H1 (cell line): ENCODE results near the gene ZNF451. TPM values are rescaled to one million over a fixed set of nuclear protein-coding genes. Genes with fewer than 3 reads are reported as not detected.

ENCODE experiments used
- CTCF ChIA-PET: fragments of 300-600 bp; sonication (Branson Sonifier 250); formaldehyde crosslinking; loops from one replicate; lab custom pipeline; 2021; ENCODE audit not compliant: partially characterized antibody; lab: Charles Lee
- POLR2A ChIA-PET: fragments of 300-600 bp; sonication (Branson Sonifier 250); formaldehyde crosslinking; loops from one replicate; lab custom pipeline; 2021; ENCODE audit warnings: inconsistent platforms; ENCODE audit not compliant: partially characterized antibody; lab: Charles Lee
- DNase-seq, 2 experiments: peaks; one replicate each; pipeline versions ENCODE4 v3.0.0 to v3.0.0-alpha.2; 2010 to 2022; ENCODE audit warnings: low spot score in 2 of 2, low read depth in 1 of 2, mixed read lengths in 1 of 2
- FAIRE-seq: peaks from 2 replicates; lab custom pipeline; 2011; peaks lifted over from hg19 to GRCh38; lab: Jason Lieb, UNC
- H2AFZ ChIP-seq: 2 replicates; pipeline ENCODE4 v1.8.1; 2012; ENCODE audit warnings: low read length, inconsistent platforms
- H2AK5ac ChIP-seq: 2 replicates; pipeline ENCODE4 v1.6.1; 2013; ENCODE audit warnings: low read depth, low read length
- H2BK120ac ChIP-seq: replicated peaks from 2 replicates; pipeline ENCODE3; 2013; ENCODE audit warnings: low read depth, low read length, inconsistent platforms
- H2BK12ac ChIP-seq: 2 replicates; pipeline ENCODE4 v1.6.1; 2013; ENCODE audit warnings: low read depth, low read length
- H2BK15ac ChIP-seq: 2 replicates; pipeline ENCODE4 v1.6.1; 2013; ENCODE audit warnings: low read length
- H2BK20ac ChIP-seq: 2 replicates; pipeline ENCODE4 v1.6.1; 2013; ENCODE audit warnings: low read length
- H2BK5ac ChIP-seq: 2 replicates; pipeline ENCODE4 v1.6.1; 2013; ENCODE audit warnings: low read depth, low read length
- H3K14ac ChIP-seq: 2 replicates; pipeline ENCODE4 v1.6.1; 2013; ENCODE audit warnings: inconsistent platforms; ENCODE audit not compliant: insufficient read length
- H3K18ac ChIP-seq: 2 replicates; pipeline ENCODE4 v1.6.1; 2013; ENCODE audit warnings: low read length; ENCODE audit errors: extremely low read depth
- H3K23ac ChIP-seq: 2 replicates; pipeline ENCODE4 v1.6.1; 2013; ENCODE audit warnings: inconsistent platforms; ENCODE audit not compliant: insufficient read length
- H3K23me2 ChIP-seq: 2 replicates; pipeline ENCODE4 v1.6.1; 2013; ENCODE audit warnings: low read depth, low read length
- H3K27ac ChIP-seq: 2 replicates; pipeline ENCODE4 v1.6.1; 2011; ENCODE audit warnings: low read depth, low read length, inconsistent platforms
- H3K27me3 ChIP-seq, 4 experiments: replicated peaks in 1 of 4; 1 replicate in 1 of 4; 2 replicates in 3 of 4; pipeline versions ENCODE4 v1.6.1 to v1.8.1; 2011 to 2013; ENCODE audit warnings: low read length in 3 of 4, mild to moderate bottlenecking in 3 of 4, inconsistent platforms in 2 of 4, mixed read lengths in 2 of 4, moderate library complexity in 1 of 4; ENCODE audit not compliant: control insufficient read depth in 3 of 4, insufficient read depth in 3 of 4; ENCODE audit errors: extremely low read depth in 1 of 4
- H3K36me3 ChIP-seq, 4 experiments: 2 replicates each; pipeline versions ENCODE4 v1.6.1 to v1.8.1; 2011 to 2013; ENCODE audit warnings: mild to moderate bottlenecking in 4 of 4, low read length in 3 of 4, moderate library complexity in 2 of 4, control low read depth in 1 of 4, inconsistent platforms in 1 of 4; ENCODE audit not compliant: insufficient read depth in 4 of 4, control insufficient read depth in 2 of 4
- H3K4ac ChIP-seq: replicated peaks from 2 replicates; pipeline ENCODE3; 2013; ENCODE audit warnings: low read length, low read depth, mixed read lengths, inconsistent platforms; ENCODE audit not compliant: insufficient read length
- H3K4me1 ChIP-seq, 4 experiments: replicated peaks in 1 of 4; 1 replicate in 1 of 4; 2 replicates in 3 of 4; pipeline versions ENCODE4 v1.6.1 to v1.8.1; 2011 to 2013; ENCODE audit warnings: low read length in 3 of 4, inconsistent platforms in 2 of 4, mixed read lengths in 1 of 4; ENCODE audit not compliant: insufficient read depth in 4 of 4, control insufficient read depth in 3 of 4
- H3K4me2 ChIP-seq, 2 experiments: 2 replicates each; pipeline versions ENCODE4 v1.6.1 to v1.8.1; 2011 to 2013; ENCODE audit warnings: low read depth in 2 of 2, low read length in 2 of 2, control low read depth in 1 of 2, inconsistent platforms in 1 of 2, mild to moderate bottlenecking in 1 of 2; ENCODE audit not compliant: insufficient read depth in 1 of 2
- H3K4me3 ChIP-seq, 4 experiments: fragments of 200-600, 300-600 bp in 1 of 4; sonication (generic), shearing (Covaris generic), sonication (Bioruptor Twin) in 1 of 4; 2 replicates each; pipeline versions ENCODE4 v1.5.1 to v1.8.1; 2011 to 2016; ENCODE audit warnings: low read length in 4 of 4, low read depth in 3 of 4, control low read depth in 2 of 4, inconsistent platforms in 2 of 4, mild to moderate bottlenecking in 2 of 4, mixed read lengths in 1 of 4, moderate library complexity in 1 of 4; ENCODE audit not compliant: insufficient read depth in 2 of 4; ENCODE audit errors: extremely low read depth in 1 of 4
- H3K56ac ChIP-seq: replicated peaks from 2 replicates; pipeline ENCODE3; 2013; ENCODE audit warnings: low read depth, mild to moderate bottlenecking, mixed read lengths, low read length, inconsistent platforms; ENCODE audit not compliant: insufficient read length
- H3K79me1 ChIP-seq: 2 replicates; pipeline ENCODE4 v1.6.1; 2013; ENCODE audit warnings: low read depth, low read length, control low read depth
- H3K79me2 ChIP-seq, 2 experiments: 2 replicates each; pipeline versions ENCODE4 v1.6.1 to v1.8.1; 2012 to 2013; ENCODE audit warnings: low read length in 2 of 2, mild to moderate bottlenecking in 2 of 2, inconsistent platforms in 1 of 2; ENCODE audit not compliant: insufficient read depth in 2 of 2, control insufficient read depth in 1 of 2
- H3K9ac ChIP-seq, 4 experiments: replicated peaks in 1 of 4; 1 replicate in 1 of 4; 2 replicates in 3 of 4; pipeline versions ENCODE4 v1.6.1 to v1.8.1; 2011 to 2013; ENCODE audit warnings: low read depth in 3 of 4, low read length in 3 of 4, control low read depth in 2 of 4, mild to moderate bottlenecking in 2 of 4, moderate library complexity in 2 of 4, inconsistent platforms in 1 of 4; ENCODE audit errors: extremely low read depth in 1 of 4
- H3K9me3 ChIP-seq, 2 experiments: 2 replicates each; pipeline versions ENCODE4 v1.6.1 to v1.8.1; 2012 to 2013; ENCODE audit warnings: mild to moderate bottlenecking in 2 of 2, moderate library complexity in 2 of 2, control low read depth in 1 of 2, inconsistent platforms in 1 of 2, low read depth in 1 of 2, low read length in 1 of 2, mixed read lengths in 1 of 2; ENCODE audit not compliant: insufficient read depth in 2 of 2
- H4K20me1 ChIP-seq, 2 experiments: replicated peaks in 1 of 2; 2 replicates each; pipeline versions ENCODE3 to v1.8.1; 2011 to 2013; ENCODE audit warnings: inconsistent platforms in 2 of 2, low read length in 2 of 2, mild to moderate bottlenecking in 1 of 2; ENCODE audit not compliant: insufficient read depth in 2 of 2, control insufficient read depth in 1 of 2
- H4K5ac ChIP-seq: 2 replicates; pipeline ENCODE4 v1.6.1; 2013; ENCODE audit warnings: low read length, low read depth, mixed read lengths, inconsistent platforms; ENCODE audit not compliant: insufficient read length
- H4K8ac ChIP-seq: 2 replicates; pipeline ENCODE4 v1.8.0; 2013; ENCODE audit warnings: mild to moderate bottlenecking, moderate library complexity, low read length, inconsistent platforms; ENCODE audit not compliant: insufficient read depth; ENCODE audit errors: extremely low read depth
- H4K91ac ChIP-seq: replicated peaks from 2 replicates; pipeline ENCODE3; 2013; ENCODE audit warnings: low read length, mixed read lengths, inconsistent platforms; ENCODE audit not compliant: insufficient read length
- MAFK ChIP-seq: IDR thresholded peaks from 2 replicates; pipeline ENCODE4 v1.6.1; 2012; ENCODE audit warnings: low read depth, mild to moderate bottlenecking, improper control_type of control experiment, low read length
- SIRT6 ChIP-seq: IDR thresholded peaks from one replicate; pipeline ENCODE4 v1.7.1; 2012; ENCODE audit warnings: low read length, inconsistent platforms
- SRF ChIP-seq: IDR thresholded peaks from 2 replicates; pipeline ENCODE4 v1.6.1; 2011; ENCODE audit warnings: mild to moderate bottlenecking, low read depth, low read length, moderate library complexity
- SUZ12 ChIP-seq: fragments of 200-600 bp; sonication (generic); IDR thresholded peaks from 2 replicates; pipeline ENCODE4 v1.6.1; 2012; ENCODE audit warnings: mild to moderate bottlenecking, inconsistent platforms, low read length, moderate library complexity, mixed read lengths
- WGBS, 2 experiments: shearing (Covaris generic) in 1 of 2; methylation state at CpG; one replicate each; pipeline versions ENCODE4 v1.1.6 to v1.1.7; 2013 to 2015; ENCODE audit warnings: low lambda C conversion rate in 2 of 2, mixed read lengths in 2 of 2, inconsistent platforms in 1 of 2, low coverage in 1 of 2, missing lambda C conversion rate in 1 of 2; ENCODE audit not compliant: insufficient replicate concordance in 2 of 2, insufficient coverage in 1 of 2, insufficient read length in 1 of 2; ENCODE audit errors: extremely low coverage in 1 of 2, missing lambda C conversion rate in 1 of 2; 5-methylcytosine and 5-hydroxymethylcytosine counted together
- polyA plus RNA-seq, 7 experiments: library from polyadenylated mRNA; depleted of rRNA in 3 of 7; stranded (reverse) in 5 of 7; unstranded in 2 of 7; fragments of >200 nt in 5 of 7; fragments of 200-250 nt in 2 of 7; gene quantifications; 1 replicate in 5 of 7; 2 replicates in 1 of 7; 4 replicates in 1 of 7; pipeline versions ENCODE4 v1.2.1 to v1.2.3, GENCODE V29; 2011 to 2013; ENCODE audit warnings: missing spikeins in 2 of 7, mixed read lengths in 2 of 7
- total RNA-seq: library from RNA; stranded (reverse); fragmentation: NEBNext Ultra II Directional; extraction: Animal tissue kit (Norgen Biotek cat#: 25700); gene quantifications from 2 replicates; pipeline ENCODE4 v1.2.1, GENCODE V29; 2021

ZNF451 gene
- total and polyA plus RNA-seq, 2 of the 8 experiments (the other 6 are each of a cell fraction or from before 2014, with no cell fraction given), result 10.7 to 56.8 TPM

DNA sequence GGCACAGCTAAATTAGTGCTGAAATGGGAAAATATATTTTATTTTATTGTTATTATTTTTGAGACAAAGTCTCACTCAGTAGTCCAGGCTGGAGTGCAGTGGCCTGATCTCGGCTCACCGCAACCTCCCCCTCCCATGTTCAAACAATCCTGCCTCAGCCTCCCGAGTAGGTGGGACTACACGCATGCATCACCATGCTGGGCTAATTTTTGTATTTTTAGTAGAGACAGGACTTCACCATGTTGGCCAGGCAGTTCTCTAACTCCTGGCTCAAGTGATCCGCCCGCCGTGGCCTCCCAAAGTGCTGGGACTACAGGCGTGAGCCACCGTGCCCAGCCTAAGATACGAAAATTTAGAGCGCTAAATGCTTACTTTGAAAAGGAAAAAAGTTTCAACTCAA is 127.3 kb downstream of the ZNF451 start:
- Histone ChIP-seq H3K56ac (no peak overlapping the region), H3K14ac (no peak overlapping the region), H3K23ac (no peak overlapping the region), H3K4me1 (no peaks in the 10 kb centered on the region), H3K23me2 (peaks cover 4% of the 10 kb centered on the region), H4K91ac (no peak overlapping the region), H2AFZ (no peak overlapping the region), H3K9me3 (0 out of 4 replicates have a peak, but pooled peaks cover 0 to 5% of the 10 kb centered on the region in 2 experiments), H2BK5ac (no peak overlapping the region), H4K20me1 (peaks cover 5 to 9% of the 10 kb centered on the region in 2 experiments), H2BK15ac (no peak overlapping the region), H3K18ac (no peak overlapping the region), H4K8ac (no peak overlapping the region), H2BK20ac (no peak overlapping the region), H2AK5ac (no peak overlapping the region), H3K36me3 (peaks cover 0 to 4% (median 0%) of the 10 kb centered on the region in 4 experiments; a peak in 1 of 8 replicates), H3K4me3 (no peak overlapping the region), H3K27ac (no peak overlapping the region), H3K79me2 (peaks cover 3 to 90% of the 10 kb centered on the region in 2 experiments; a peak in 3 of 4 replicates), H3K9ac (no peak overlapping the region), H3K4me2 (no peak overlapping the region), H3K27me3 (no peaks in the 10 kb centered on the region), H2BK12ac (no peak overlapping the region), H4K5ac (no peak overlapping the region), H2BK120ac (no peak overlapping the region), H3K79me1 (peaks cover 5% of the 10 kb centered on the region; the same call in 1 of the 2 replicates), H3K4ac (no peak overlapping the region)
- 90% methylated on average over 11 of the region's 11 CpGs; no CpG with 5 or more reads in 1 of the 2 experiments for WGBS, 2 experiments
- ChIA-PET POLR2A (no interaction called here), CTCF (no interaction called here)
- DNase-seq (no peak), FAIRE-seq (no peak)
- TF ChIP-seq SRF (no peak), SUZ12 (no peak), SIRT6 (no peak), MAFK (no peak)
